ENCODE data around the gene YWHAQ. TPM values are rescaled to one million over a fixed set of nuclear protein-coding genes. Genes with fewer than 3 reads are reported as not detected.

The YWHAQ gene
- total and polyA plus RNA-seq, 9 of the 15 experiments (the other 6 are each of a cell fraction or from before 2014, with no cell fraction given) = 63.1 to 359 (median 203) TPM

DNA sequence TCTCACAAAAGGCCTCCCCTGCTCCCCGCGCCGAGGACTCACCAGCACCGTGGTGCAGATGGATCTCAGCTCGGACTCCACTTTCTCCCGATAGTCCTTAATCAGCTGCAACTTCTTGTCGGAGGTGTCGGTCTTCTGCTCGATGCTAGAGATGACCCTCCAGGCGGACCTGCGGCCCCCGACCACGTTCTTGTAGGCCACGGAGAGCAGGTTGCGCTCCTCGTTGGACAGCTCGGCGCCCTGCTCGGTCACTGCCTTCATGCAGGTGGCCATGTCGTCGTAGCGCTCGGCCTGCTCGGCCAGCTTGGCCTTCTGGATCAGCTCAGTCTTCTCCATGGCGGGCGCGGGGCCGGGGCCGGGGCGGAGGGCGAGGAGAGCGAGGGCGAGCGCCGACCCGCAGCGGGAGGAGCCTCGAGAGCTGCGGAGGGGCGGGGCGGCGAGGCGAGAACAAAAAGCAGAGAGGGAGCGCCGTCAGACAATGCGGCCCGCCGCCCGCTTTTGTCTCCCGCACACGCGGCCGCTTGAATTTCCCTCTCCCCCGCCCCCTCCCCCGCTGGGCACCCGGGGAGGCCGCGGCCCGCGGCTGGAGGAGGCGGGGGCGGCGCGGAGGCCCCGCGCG lies 571 bp downstream of the YWHAQ start (continued):
- TF ChIP-seq, protein P1, sequence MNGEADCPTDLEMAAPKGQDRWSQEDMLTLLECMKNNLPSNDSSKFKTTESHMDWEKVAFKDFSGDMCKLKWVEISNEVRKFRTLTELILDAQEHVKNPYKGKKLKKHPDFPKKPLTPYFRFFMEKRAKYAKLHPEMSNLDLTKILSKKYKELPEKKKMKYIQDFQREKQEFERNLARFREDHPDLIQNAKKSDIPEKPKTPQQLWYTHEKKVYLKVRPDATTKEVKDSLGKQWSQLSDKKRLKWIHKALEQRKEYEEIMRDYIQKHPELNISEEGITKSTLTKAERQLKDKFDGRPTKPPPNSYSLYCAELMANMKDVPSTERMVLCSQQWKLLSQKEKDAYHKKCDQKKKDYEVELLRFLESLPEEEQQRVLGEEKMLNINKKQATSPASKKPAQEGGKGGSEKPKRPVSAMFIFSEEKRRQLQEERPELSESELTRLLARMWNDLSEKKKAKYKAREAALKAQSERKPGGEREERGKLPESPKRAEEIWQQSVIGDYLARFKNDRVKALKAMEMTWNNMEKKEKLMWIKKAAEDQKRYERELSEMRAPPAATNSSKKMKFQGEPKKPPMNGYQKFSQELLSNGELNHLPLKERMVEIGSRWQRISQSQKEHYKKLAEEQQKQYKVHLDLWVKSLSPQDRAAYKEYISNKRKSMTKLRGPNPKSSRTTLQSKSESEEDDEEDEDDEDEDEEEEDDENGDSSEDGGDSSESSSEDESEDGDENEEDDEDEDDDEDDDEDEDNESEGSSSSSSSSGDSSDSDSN (IDR thresholded peaks at IDR 0.05; ENCODE audit: borderline replicate concordance in 1 of 2, low read depth in 2 of 2, low read length in 2 of 2) = 0 out of 4 replicates have a peak, but pooled peaks of 1 of the 2 experiments have one; percentile 27
- TF ChIP-seq ZFP1 (CRISPR knock-in tag; IDR thresholded peaks at IDR 0.05) (no peak), ZNF77 (CRISPR knock-in tag; IDR thresholded peaks at IDR 0.05) (no peak), ZNF184 (CRISPR knock-in tag; IDR thresholded peaks at IDR 0.05) (no peak), TRIM28 (IDR thresholded peaks at IDR 0.05) (no peak), LARP7 (IDR thresholded peaks at IDR 0.05) (no peak), ZNF174 (CRISPR knock-in tag; IDR thresholded peaks at IDR 0.05) (no peak), ZNF12 (CRISPR knock-in tag; IDR thresholded peaks at IDR 0.05) (peak; percentile 66; the same call in 1 of the 2 replicates)
- TF ChIP-seq, protein P2, sequence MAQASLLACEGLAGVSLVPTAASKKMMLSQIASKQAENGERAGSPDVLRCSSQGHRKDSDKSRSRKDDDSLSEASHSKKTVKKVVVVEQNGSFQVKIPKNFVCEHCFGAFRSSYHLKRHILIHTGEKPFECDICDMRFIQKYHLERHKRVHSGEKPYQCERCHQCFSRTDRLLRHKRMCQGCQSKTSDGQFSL (CRISPR knock-in tag; IDR thresholded peaks at IDR 0.05) = peak; percentile 28; the same call in 1 of the 2 replicates
- TF ChIP-seq, protein P2 (tag; IDR thresholded peaks at IDR 0.05) = no peak

Data from K562 (cell line).